SK-N-SH (cell line): ENCODE measurements around the gene OLR1. TPM values are rescaled to one million over a fixed set of nuclear protein-coding genes. Genes with fewer than 3 reads are reported as not detected.

ENCODE experiments used
- CTCF ChIA-PET: fragments of 300-600, 350-600 bp; formaldehyde crosslinking; extraction: SDS; loops from one replicate; lab custom pipeline; 2021; lab: Yijun Ruan, JAX
- POLR2A ChIA-PET: fragments of 350-600 bp; sonication (Branson Sonifier 250); formaldehyde crosslinking; extraction: SDS; loops from one replicate; lab custom pipeline; 2020; ENCODE audit warnings: antibody characterized with exemption, inconsistent platforms; lab: Yijun Ruan, JAX
- DNase-seq: peaks from one replicate; pipeline ENCODE4 v3.0.0; 2012
- H2AFZ ChIP-seq: fragments of 200-600 bp; sonication (generic); 2 replicates; pipeline ENCODE4 v1.8.1; 2016; ENCODE audit warnings: antibody characterized with exemption, mild to moderate bottlenecking, low read depth
- H3F3A ChIP-seq: fragments of 200-600 bp; sonication (generic); replicated peaks from 2 replicates; pipeline ENCODE3; 2016; ENCODE audit warnings: antibody characterized with exemption, mild to moderate bottlenecking; ENCODE audit not compliant: insufficient read depth
- H3K27ac ChIP-seq, 2 experiments: fragments of 200-500 bp in 1 of 2; fragments of 200-600 bp in 1 of 2; sonication (Bioruptor generic) in 1 of 2; sonication (generic), shearing (Covaris generic) in 1 of 2; 2 replicates each; pipeline versions ENCODE4 v1.5.1 to v1.6.1; 2014 to 2016; ENCODE audit warnings: low read depth in 2 of 2, inconsistent platforms in 1 of 2, low read length in 1 of 2, mild to moderate bottlenecking in 1 of 2, mixed read lengths in 1 of 2
- H3K27me3 ChIP-seq: fragments of 200-600 bp; sonication (generic), shearing (Covaris generic); 2 replicates; pipeline ENCODE4 v1.6.1; 2016; ENCODE audit warnings: mixed run types; ENCODE audit not compliant: insufficient read depth
- H3K36me3 ChIP-seq, 2 experiments: fragments of 200-500 bp in 1 of 2; fragments of 200-600 bp in 1 of 2; sonication (Bioruptor generic) in 1 of 2; sonication (generic) in 1 of 2; replicated peaks in 1 of 2; 2 replicates each; pipeline versions ENCODE3 to v1.5.1; 2014 to 2016; ENCODE audit warnings: low read length in 1 of 2, mild to moderate bottlenecking in 1 of 2; ENCODE audit not compliant: insufficient read depth in 2 of 2, control insufficient read depth in 1 of 2
- H3K4me1 ChIP-seq, 2 experiments: fragments of 200-500 bp in 1 of 2; fragments of 200-600 bp in 1 of 2; sonication (Bioruptor generic) in 1 of 2; sonication (generic), shearing (Covaris generic) in 1 of 2; 2 replicates each; pipeline versions ENCODE4 v1.5.1 to v1.6.1; 2014 to 2016; ENCODE audit warnings: low read depth in 1 of 2, low read length in 1 of 2, mixed run types in 1 of 2; ENCODE audit not compliant: insufficient read depth in 2 of 2, control insufficient read depth in 1 of 2
- H3K4me2 ChIP-seq: fragments of 200-600 bp; sonication (generic), shearing (Covaris generic); 2 replicates; pipeline ENCODE4 v1.6.1; 2017; ENCODE audit warnings: mixed run types
- H3K4me3 ChIP-seq, 2 experiments: fragments of 200-500 bp in 1 of 2; fragments of 200-600 bp in 1 of 2; sonication (Bioruptor generic) in 1 of 2; sonication (generic), shearing (Covaris generic) in 1 of 2; 2 replicates each; pipeline versions ENCODE4 v1.5.1 to v1.8.1; 2014 to 2016; ENCODE audit warnings: low read depth in 2 of 2, inconsistent platforms in 1 of 2, low read length in 1 of 2, mild to moderate bottlenecking in 1 of 2, mixed read lengths in 1 of 2, moderate library complexity in 1 of 2
- H3K79me2 ChIP-seq: fragments of 200-600 bp; sonication (generic); 2 replicates; pipeline ENCODE4 v1.8.1; 2017; ENCODE audit warnings: mild to moderate bottlenecking; ENCODE audit not compliant: insufficient read depth
- H3K9ac ChIP-seq: fragments of 200-600 bp; sonication (generic); 2 replicates; pipeline ENCODE4 v1.6.1; 2017; ENCODE audit warnings: mixed run types
- H3K9me2 ChIP-seq: fragments of 200-600 bp; sonication (generic); 2 replicates; pipeline ENCODE4 v1.6.1; 2017; ENCODE audit warnings: mixed run types
- H3K9me3 ChIP-seq: fragments of 200-600 bp; sonication (generic); 2 replicates; pipeline ENCODE4 v1.6.1; 2017; ENCODE audit warnings: mixed run types, mild to moderate bottlenecking, moderate library complexity
- H4K20me1 ChIP-seq: fragments of 200-600 bp; sonication (generic); 2 replicates; pipeline ENCODE4 v1.6.1; 2017; ENCODE audit warnings: mild to moderate bottlenecking, mixed run types; ENCODE audit not compliant: insufficient read depth
- CTCF ChIP-seq: fragments of 200-600 bp; sonication (generic); IDR thresholded peaks from 2 replicates; pipeline ENCODE4 v1.6.1; 2017; ENCODE audit warnings: antibody characterized with exemption, mild to moderate bottlenecking, moderate library complexity
- ELF1 ChIP-seq: IDR thresholded peaks from 2 replicates; pipeline ENCODE4 v1.4.0; 2012
- FOXJ3 ChIP-seq: sonication (generic); formaldehyde crosslinking; IDR thresholded peaks from 2 replicates; pipeline ENCODE4 v1.5.1; 2020; ENCODE audit warnings: mild to moderate bottlenecking, missing genetic modification reagents
- JUND ChIP-seq: IDR thresholded peaks from 2 replicates; pipeline ENCODE4 v1.4.0; 2012
- RCOR1 ChIP-seq: fragments of 150-350 bp; IDR thresholded peaks from 2 replicates; pipeline ENCODE4 v1.6.1; 2017; ENCODE audit warnings: antibody characterized with exemption, low read length
- TAF1 ChIP-seq: IDR thresholded peaks from 2 replicates; pipeline ENCODE4 v1.6.1; 2012; ENCODE audit warnings: low read depth, mild to moderate bottlenecking, low read length, moderate library complexity, borderline replicate concordance
- YY1 ChIP-seq: IDR thresholded peaks from 2 replicates; pipeline ENCODE4 v1.4.0; 2012; ENCODE audit warnings: low read depth, mild to moderate bottlenecking
- ZBTB33 ChIP-seq: IDR thresholded peaks from 2 replicates; pipeline ENCODE4 v1.4.0; 2012; ENCODE audit warnings: low read depth, borderline replicate concordance
- WGBS: methylation state at CpG from one replicate; pipeline ENCODE4 v1.1.6; 2017; ENCODE audit warnings: low lambda C conversion rate; 5-methylcytosine and 5-hydroxymethylcytosine counted together
- polyA plus RNA-seq, 3 experiments: library from polyadenylated mRNA; depleted of rRNA; stranded (reverse); fragments of >200 nt; gene quantifications; 2 replicates each; pipeline ENCODE4 v1.2.3, GENCODE V29; 2012

OLR1 gene
- polyA plus RNA-seq, 1 of the 3 experiments (the other 2 are of a cell fraction) = not detected

- H3K36me3 ChIP-seq = no peaks in the 10 kb centered on the region
- CTCF ChIA-PET = no interaction called here
Observed at GRCh38 chr12:10110256-10110844, 61.6 kb downstream of the OLR1 start.

More at GRCh38 chr12:10110256-10110844, 61.6 kb downstream of the OLR1 start:
- no peak overlapping the region for H3K4me2 ChIP-seq
- peaks cover 2% of the 10 kb centered on the region; the same call in 1 of the 2 replicates for H3K27me3 ChIP-seq
- H3K4me1 ChIP-seq = no peaks in the 10 kb centered on the region
- no peak for DNase-seq
- H3K79me2 ChIP-seq = no peaks in the 10 kb centered on the region
- H3K4me3 ChIP-seq = no peak overlapping the region
- TF ChIP-seq TAF1 (no peak), ZBTB33 (no peak), JUND (no peak), CTCF (no peak), YY1 (no peak), FOXJ3 (CRISPR knock-in tag) (no peak), ELF1 (no peak), RCOR1 (no peak)
- no peak overlapping the region for H2AFZ ChIP-seq
- no peaks in the 10 kb centered on the region for H3K9me2 ChIP-seq
- H3F3A ChIP-seq = no peaks in the 10 kb centered on the region
- POLR2A ChIA-PET = no interaction called here
- no peak overlapping the region for H3K9ac ChIP-seq
- H3K9me3 ChIP-seq = no peaks in the 10 kb centered on the region
- H3K27ac ChIP-seq = no peak overlapping the region
- H4K20me1 ChIP-seq = no peaks in the 10 kb centered on the region
- 31% methylated on average over 2 of the region's 2 CpGs for WGBS

Other genes with a start within 250 kb of the OLR1 start
- gene CLEC2A, start 239.8 kb downstream of the OLR1 start, polyA plus RNA-seq (2012; rRNA removed) = not detected in 2 replicates
- not detected in 2 replicates for gene CLEC12A, start 200.7 kb downstream of the OLR1 start, polyA plus RNA-seq (2012; rRNA removed)
- not detected in 2 replicates for gene CLEC1B, start 173.0 kb downstream of the OLR1 start, polyA plus RNA-seq (2012; rRNA removed)
- gene CLEC12B, start 161.5 kb downstream of the OLR1 start, polyA plus RNA-seq (2012; rRNA removed) = not detected in 2 replicates
- not detected in 2 replicates for gene CLEC9A, start 141.4 kb downstream of the OLR1 start, polyA plus RNA-seq (2012; rRNA removed)
- not detected in 2 replicates for gene CLEC1A, start 73.1 kb downstream of the OLR1 start, polyA plus RNA-seq (2012; rRNA removed)
- gene CLEC7A, start 41.9 kb downstream of the OLR1 start, polyA plus RNA-seq (2012; rRNA removed) = not detected in 2 replicates
- not detected in 2 replicates for gene TMEM52B, start 6.9 kb upstream of the OLR1 start, polyA plus RNA-seq (2012; rRNA removed)
- gene GABARAPL1, start 40.7 kb upstream of the OLR1 start, polyA plus RNA-seq (2012; rRNA removed) = 9.2 and 14.3 TPM in 2 replicates
- gene KLRD1, start 135.7 kb upstream of the OLR1 start, polyA plus RNA-seq (2012; rRNA removed) = not detected in 2 replicates
- not detected in 2 replicates for gene KLRK1, start 217.9 kb upstream of the OLR1 start, polyA plus RNA-seq (2012; rRNA removed)
- gene KLRC4, start 237.6 kb upstream of the OLR1 start, polyA plus RNA-seq (2012; rRNA removed) = not detected in 2 replicates
- gene KLRC3, start 248.5 kb upstream of the OLR1 start, polyA plus RNA-seq (2012; rRNA removed) = not detected in 2 replicates